Liver (tissue), 9 donors: Measurements from ENCODE around the gene OXNAD1. TPM values are rescaled to one million over a fixed set of nuclear protein-coding genes. Genes with fewer than 3 reads are reported as not detected.

Experiments
- DNase-seq: peaks from one replicate; pipeline ENCODE4 v3.0.0-alpha.2; 2017; ENCODE audit warnings: low spot score
- H3K27ac ChIP-seq, 2 donors: one replicate each; pipeline ENCODE4 v1.7.0; 2013; ENCODE audit warnings: inconsistent platforms in 2 of 2, low read length in 2 of 2, control low read depth in 1 of 2, low read depth in 1 of 2, mild to moderate bottlenecking in 1 of 2
- H3K27me3 ChIP-seq, 4 donors: one replicate each; pipeline versions ENCODE4 v1.6.1 to v1.7.0; 2013; ENCODE audit warnings: low read length in 3 of 4, inconsistent platforms in 1 of 4, mild to moderate bottlenecking in 1 of 4, moderate library complexity in 1 of 4; ENCODE audit not compliant: control insufficient read depth in 4 of 4, insufficient read depth in 4 of 4
- H3K36me3 ChIP-seq, 4 donors: one replicate each; pipeline versions ENCODE4 v1.6.1 to v1.7.0; 2013; ENCODE audit warnings: low read length in 3 of 4, mild to moderate bottlenecking in 3 of 4, low read depth in 1 of 4, moderate library complexity in 1 of 4; ENCODE audit not compliant: control insufficient read depth in 4 of 4, insufficient read depth in 3 of 4
- H3K4me1 ChIP-seq, 4 donors: one replicate each; pipeline versions ENCODE4 v1.6.1 to v1.7.0; 2013; ENCODE audit warnings: low read length in 3 of 4, mild to moderate bottlenecking in 3 of 4, moderate library complexity in 1 of 4; ENCODE audit not compliant: control insufficient read depth in 4 of 4, insufficient read depth in 4 of 4
- H3K4me3 ChIP-seq, 3 donors: one replicate each; pipeline versions ENCODE4 v1.6.1 to v1.7.0; 2013; ENCODE audit warnings: low read length in 3 of 3, control low read depth in 1 of 3, low read depth in 1 of 3, mild to moderate bottlenecking in 1 of 3
- H3K9ac ChIP-seq, 2 donors: one replicate each; pipeline ENCODE4 v1.7.0; 2013; ENCODE audit warnings: low read length in 2 of 2, mild to moderate bottlenecking in 2 of 2, moderate library complexity in 2 of 2, control low read depth in 1 of 2, low read depth in 1 of 2
- H3K9me3 ChIP-seq, 4 donors: one replicate each; pipeline versions ENCODE4 v1.6.1 to v1.7.0; 2013; ENCODE audit warnings: low read length in 3 of 4; ENCODE audit not compliant: control insufficient read depth in 4 of 4
- ATF3 ChIP-seq: IDR thresholded peaks from 2 replicates; pipeline ENCODE4 v1.6.1; 2016; ENCODE audit warnings: antibody characterized with exemption
- CTCF ChIP-seq: fragments of 150-350 bp; IDR thresholded peaks from 2 replicates; pipeline ENCODE4 v1.5.1; 2017; ENCODE audit warnings: improper control_type of control experiment, low read depth, low read length; ENCODE audit not compliant: missing input control
- EGR1 ChIP-seq, 2 donors: IDR thresholded peaks; 2 replicates each; pipeline ENCODE4 v1.6.1; 2016 to 2018; ENCODE audit warnings: antibody characterized with exemption in 2 of 2, low read depth in 2 of 2
- FOXA1 ChIP-seq: IDR thresholded peaks from 2 replicates; pipeline ENCODE4 v1.6.1; 2016; ENCODE audit warnings: antibody characterized with exemption
- FOXA2 ChIP-seq: IDR thresholded peaks from 2 replicates; pipeline ENCODE4 v1.6.1; 2016; ENCODE audit warnings: antibody characterized with exemption
- HNF4A ChIP-seq, 2 donors: conservative IDR thresholded peaks; 2 replicates each; pipeline ENCODE4 v1.6.1; 2016; ENCODE audit warnings: antibody characterized with exemption in 2 of 2, mild to moderate bottlenecking in 2 of 2
- HNF4G ChIP-seq: IDR thresholded peaks from 2 replicates; pipeline ENCODE4 v1.6.1; 2016; ENCODE audit warnings: antibody characterized with exemption
- JUND ChIP-seq, 2 donors: IDR thresholded peaks; 2 replicates each; pipeline ENCODE4 v1.6.1; 2016; ENCODE audit warnings: antibody characterized with exemption in 2 of 2
- MAX ChIP-seq: IDR thresholded peaks from 2 replicates; pipeline ENCODE4 v1.6.1; 2016; ENCODE audit warnings: antibody characterized with exemption
- NR2F2 ChIP-seq: IDR thresholded peaks from 2 replicates; pipeline ENCODE4 v1.6.1; 2016; ENCODE audit warnings: antibody characterized with exemption
- RAD21 ChIP-seq, 2 donors: IDR thresholded peaks; 2 replicates each; pipeline ENCODE4 v1.6.1; 2016; ENCODE audit warnings: antibody characterized with exemption in 2 of 2, mild to moderate bottlenecking in 2 of 2
- RXRA ChIP-seq, 2 donors: IDR thresholded peaks; 2 replicates each; pipeline ENCODE4 v1.6.1; 2017 to 2018; ENCODE audit warnings: antibody characterized with exemption in 2 of 2, mild to moderate bottlenecking in 1 of 2
- SP1 ChIP-seq: IDR thresholded peaks from 2 replicates; pipeline ENCODE4 v1.6.1; 2018; ENCODE audit warnings: antibody characterized with exemption, mild to moderate bottlenecking
- TAF1 ChIP-seq: conservative IDR thresholded peaks from 2 replicates; pipeline ENCODE4 v1.6.1; 2016; ENCODE audit warnings: antibody characterized with exemption, mild to moderate bottlenecking
- YY1 ChIP-seq: IDR thresholded peaks from 2 replicates; pipeline ENCODE4 v1.6.1; 2016; ENCODE audit warnings: antibody characterized with exemption, mild to moderate bottlenecking
- WGBS: extraction: QIAGEN DNeasy Blood & Tissue Kit; methylation state at CpG from one replicate; pipeline ENCODE4 v1.1.7; 2013; 5-methylcytosine and 5-hydroxymethylcytosine counted together
- polyA plus RNA-seq, 2 donors: library from polyadenylated mRNA; stranded (reverse) in 1 of 2; unstranded in 1 of 2; fragments of 200-250 nt in 1 of 2; fragments of >200 nt in 1 of 2; fragmentation: Nextera tagmentation in 1 of 2; extraction: Ambion mirVana in 1 of 2; gene quantifications; one replicate each; pipeline versions ENCODE4 v1.2.1 to v1.2.3, GENCODE V29; 2013 to 2015
- total RNA-seq, 2 donors: library from RNA; depleted of rRNA; stranded (reverse); fragments of >200 nt; gene quantifications; one replicate each; pipeline ENCODE4 v1.2.3, GENCODE V29; 2014
- donor health status: healthy.
- donor health status: healthy.
- donor health status: healthy.
- donor health status: healthy.
- donor health status: healthy.

Gene OXNAD1
- total and polyA plus RNA-seq, 4 donors: 9.3 to 24.6 (median 14.1) TPM

DNA sequence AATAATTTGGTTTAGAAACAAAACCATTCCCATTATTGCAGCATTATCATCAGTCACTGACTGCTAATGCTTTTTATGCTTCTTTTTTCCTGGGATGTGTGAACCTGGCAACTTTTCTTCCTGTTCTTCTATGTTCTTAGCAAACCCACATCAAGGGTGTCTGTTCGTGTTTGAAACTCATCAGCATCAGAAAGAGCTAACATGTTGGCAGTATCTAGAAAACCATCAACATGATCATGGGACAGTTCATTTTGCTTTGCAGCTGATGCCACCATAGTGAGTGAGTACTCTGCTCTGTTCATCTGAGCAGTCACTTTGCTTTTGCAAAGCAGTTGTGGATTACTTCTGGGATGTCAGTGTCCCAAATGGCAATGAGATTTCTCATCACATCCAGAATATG is 6.1 kb upstream of the OXNAD1 start (continued):
- TF ChIP-seq CTCF (no peak), MAX (no peak), ATF3 (no peak), RXRA (IDR thresholded peaks at IDR 0.05) (no peak), FOXA1 (no peak), NR2F2 (no peak), YY1 (no peak), HNF4A (conservative IDR thresholded peaks at IDR 0.05) (no peak)

- H3K27ac ChIP-seq: no peak overlapping the region
- WGBS: 93% methylated on average over 1 of the region's 1 CpG
- peaks cover 0 to 12% (median 8%) of the 10 kb centered on the region in 4 donors for H3K4me1 ChIP-seq
- DNase-seq: no peak
- H3K36me3 ChIP-seq: peaks cover 0 to 20% (median 14%) of the 10 kb centered on the region in 4 donors
- no peak overlapping the region for H3K9ac ChIP-seq
- H3K27me3 ChIP-seq: no peaks in the 10 kb centered on the region
- TF ChIP-seq FOXA2 (no peak), JUND (IDR thresholded peaks at IDR 0.05) (no peak), EGR1 (IDR thresholded peaks at IDR 0.05; ENCODE audit: low read depth in 2 of 2) (no peak), HNF4G (no peak), CTCF (no peak), ATF3 (no peak)
- H3K4me3 ChIP-seq: no peak overlapping the region
- no peaks in the 10 kb centered on the region for H3K9me3 ChIP-seq
Measured at GRCh38 chr3:16260046-16260445, 5.0 kb upstream of the OXNAD1 start.

DNA sequence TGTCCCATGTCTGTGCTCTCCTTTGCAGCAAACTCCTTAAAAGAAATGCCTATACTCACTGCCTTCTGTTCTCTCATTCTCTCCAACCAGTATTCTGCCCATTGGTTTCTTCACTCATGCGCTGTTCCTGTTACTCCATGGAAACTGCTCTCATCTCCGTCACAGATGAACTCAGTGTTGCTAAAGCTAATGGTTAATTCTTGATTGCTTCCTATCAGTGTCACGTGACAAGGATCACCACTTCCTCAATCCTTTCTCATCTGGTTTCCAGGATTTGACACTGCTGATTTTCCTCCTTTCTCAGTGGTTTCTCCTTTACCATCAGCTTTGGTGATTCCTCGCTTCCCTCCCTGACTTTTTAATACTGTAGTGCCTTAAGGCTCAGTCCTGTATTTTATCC is 2.8 kb upstream of the OXNAD1 start:
- no peaks in the 10 kb centered on the region for H3K9me3 ChIP-seq
- DNase-seq: no peak
- TF ChIP-seq TAF1 (no peak), RXRA (IDR thresholded peaks at IDR 0.05) (no peak), RAD21 (IDR thresholded peaks at IDR 0.05) (no peak), ATF3 (no peak), MAX (no peak), SP1 (no peak)
- H3K27me3 ChIP-seq: no peaks in the 10 kb centered on the region
- H3K4me1 ChIP-seq: peaks cover 0 to 31% (median 21%) of the 10 kb centered on the region in 4 donors
- H3K36me3 ChIP-seq: peaks cover 0 to 20% (median 14%) of the 10 kb centered on the region in 4 donors
- no peak overlapping the region for H3K27ac ChIP-seq
- no peak overlapping the region for H3K4me3 ChIP-seq
- H3K9ac ChIP-seq: no peak overlapping the region
- WGBS: 77% methylated on average over 4 of the region's 4 CpGs
